SK-N-MC (cell line): ENCODE data around the gene TAF11L5.
"Not testable (repeated sequence)": the region's sequence is repeated elsewhere in the genome, so short reads cannot be mapped to it uniquely, and the experiment has no call there.

Experiments
- EZH2 ChIP-seq: fragments of 200-600 bp; sonication (generic); IDR thresholded peaks from one replicate; pipeline ENCODE4 v1.6.1; 2017; ENCODE audit warnings: antibody characterized with exemption
- FOXP2 ChIP-seq: optimal IDR thresholded peaks from 2 replicates; pipeline ENCODE3; 2011; ENCODE audit warnings: mild to moderate bottlenecking, moderate library complexity; ENCODE audit not compliant: insufficient read depth; ENCODE audit errors: extremely low read length, control extremely low read depth
- POLR2AphosphoS5 ChIP-seq: IDR thresholded peaks from 2 replicates; pipeline ENCODE4 v1.6.1; 2012; ENCODE audit warnings: mild to moderate bottlenecking, low read depth, low read length, borderline replicate concordance

GRCh38 chr5:17526504-17526903, 1.5 kb downstream of the TAF11L5 start:
- not testable (repeated sequence) for TF ChIP-seq EZH2, POLR2AphosphoS5, FOXP2
